ENCODE measurements around the gene ZNF804A. TPM values are rescaled to one million over a fixed set of nuclear protein-coding genes. Genes with fewer than 3 reads are reported as not detected.
A peak's percentile ranks its signal among the peaks of the same experiment; 100 is the strongest.

Gene ZNF804A
- total and polyA plus RNA-seq, 8 donors: 0.05 to 0.25 (median 0.11) TPM; not detected in 4

GRCh38 chr2:184859187-184859586 is 260.9 kb downstream of the ZNF804A start:
- Histone ChIP-seq H3K4me1 (no peaks in the 10 kb centered on the region), H3K27ac (no peak overlapping the region), H3K27me3 (no peaks in the 10 kb centered on the region), H3K4me3 (no peak overlapping the region), H3K36me3 (no peaks in the 10 kb centered on the region), H3K9me3 (no peaks in the 10 kb centered on the region)
- FAIRE-seq (no peak), DNase-seq (no peak), ATAC-seq (no peak)
- TF ChIP-seq CTCF (IDR thresholded peaks at IDR 0.05): no peak
- intact Hi-C loops (cut with DNase I): no loop called here

- no peak for FAIRE-seq
- TF ChIP-seq CTCF (IDR thresholded peaks at IDR 0.05): no peak
- Histone ChIP-seq H3K36me3 (no peaks in the 10 kb centered on the region), H3K27me3 (no peaks in the 10 kb centered on the region), H3K4me3 (no peak overlapping the region), H3K4me1 (no peaks in the 10 kb centered on the region), H3K9me3 (no peaks in the 10 kb centered on the region), H3K27ac (no peak overlapping the region)
- intact Hi-C loops (cut with DNase I): no loop called here
- 71 to 89% methylated on average over 2 of the region's 2 CpGs for WGBS, 2 donors
- peak in 1 of 6 donors; percentile 10 for DNase-seq
- no peak for ATAC-seq
Observed at GRCh38 chr2:184860744-184861143, 262.4 kb downstream of the ZNF804A start.

GRCh38 chr2:184875212-184875611 is 276.9 kb downstream of the ZNF804A start:
- TF ChIP-seq CTCF (IDR thresholded peaks at IDR 0.05): no peak
- no peak overlapping the region for H3K27ac ChIP-seq
- DNase-seq: no peak
- H3K4me1 ChIP-seq: no peaks in the 10 kb centered on the region
- H3K4me3 ChIP-seq: no peak overlapping the region
- no peak for ATAC-seq
- no peaks in the 10 kb centered on the region for H3K36me3 ChIP-seq
- intact Hi-C loops (cut with DNase I): no loop called here
- no peaks in the 10 kb centered on the region for H3K9me3 ChIP-seq
- FAIRE-seq: no peak
- no peaks in the 10 kb centered on the region for H3K27me3 ChIP-seq

- Histone ChIP-seq H3K4me1 (no peaks in the 10 kb centered on the region), H3K4me3 (no peak overlapping the region), H3K27ac (no peak overlapping the region), H3K9me3 (no peaks in the 10 kb centered on the region), H3K27me3 (no peaks in the 10 kb centered on the region), H3K36me3 (no peaks in the 10 kb centered on the region)
- intact Hi-C loops (cut with DNase I): no loop called here
- no peak for DNase-seq
- no peak for ATAC-seq
- no peak for TF ChIP-seq CTCF (IDR thresholded peaks at IDR 0.05)
- FAIRE-seq: no peak
Observed at GRCh38 chr2:184875911-184876310, 277.6 kb downstream of the ZNF804A start.

GRCh38 chr2:184877909-184878308 is 279.6 kb downstream of the ZNF804A start:
- no peak overlapping the region for H3K4me3 ChIP-seq
- no peaks in the 10 kb centered on the region for H3K27me3 ChIP-seq
- DNase-seq (no peak), ATAC-seq (no peak), FAIRE-seq (no peak)
- H3K4me1 ChIP-seq: no peaks in the 10 kb centered on the region
- 93% methylated on average over 2 of the region's 2 CpGs for WGBS, 2 donors
- intact Hi-C loops (cut with DNase I): no loop called here
- TF ChIP-seq CTCF (IDR thresholded peaks at IDR 0.05): no peak
- H3K27ac ChIP-seq: no peak overlapping the region
- no peaks in the 10 kb centered on the region for H3K36me3 ChIP-seq
- H3K9me3 ChIP-seq: no peaks in the 10 kb centered on the region
